HepG2 (cell line): ENCODE data around the gene TFDP1. TPM values are rescaled to one million over a fixed set of nuclear protein-coding genes. Genes with fewer than 3 reads are reported as not detected.

Experiments
- CEBPG ChIP-seq: IDR thresholded peaks from 2 replicates; pipeline ENCODE4 v1.6.1; 2016
- CENPX ChIP-seq: sonication (generic); formaldehyde crosslinking; IDR thresholded peaks from 2 replicates; pipeline ENCODE4 v1.9.0; 2021; ENCODE audit warnings: mild to moderate bottlenecking, missing genetic modification reagents, moderate library complexity
- ETS1 ChIP-seq: sonication (generic); formaldehyde crosslinking; IDR thresholded peaks from 2 replicates; pipeline ENCODE4 v1.4.0; 2020; ENCODE audit warnings: missing genetic modification reagents
- FOSL2 ChIP-seq: sonication (generic); formaldehyde crosslinking; IDR thresholded peaks from 2 replicates; pipeline ENCODE4 v1.4.0; 2020; ENCODE audit warnings: missing genetic modification reagents
- FOXK1 ChIP-seq: sonication (generic); formaldehyde crosslinking; IDR thresholded peaks from 2 replicates; pipeline ENCODE4 v1.4.0; 2020; ENCODE audit warnings: low read depth, missing genetic modification reagents, borderline replicate concordance
- GTF3A ChIP-seq: sonication (generic); formaldehyde crosslinking; conservative IDR thresholded peaks from 2 replicates; pipeline ENCODE4 v1.4.0; 2020; ENCODE audit warnings: mild to moderate bottlenecking, missing genetic modification reagents
- HES4 ChIP-seq: sonication (generic); formaldehyde crosslinking; IDR thresholded peaks from 2 replicates; pipeline ENCODE4 v1.9.0; 2021; ENCODE audit warnings: mild to moderate bottlenecking, missing genetic modification reagents, borderline replicate concordance
- KAT8 ChIP-seq: IDR thresholded peaks from 2 replicates; pipeline ENCODE4 v1.6.1; 2016; ENCODE audit warnings: missing genetic modification reagents, missing compliant biosample characterization
- KDM3A ChIP-seq: IDR thresholded peaks from 2 replicates; pipeline ENCODE4 v1.6.1; 2018; ENCODE audit warnings: low read depth, missing compliant biosample characterization
- MIXL1 ChIP-seq: IDR thresholded peaks from 2 replicates; pipeline ENCODE4 v1.6.1; 2016
- NBN ChIP-seq: fragments of 450-650 bp; conservative IDR thresholded peaks from 2 replicates; pipeline ENCODE4 v1.6.1; 2017
- NRL ChIP-seq: sonication (generic); formaldehyde crosslinking; IDR thresholded peaks from 2 replicates; pipeline ENCODE4 v1.5.0; 2020; ENCODE audit warnings: missing genetic modification reagents, mild to moderate bottlenecking, moderate library complexity, borderline replicate concordance
- PAXIP1 ChIP-seq: sonication (generic); formaldehyde crosslinking; conservative IDR thresholded peaks from 2 replicates; pipeline ENCODE4 v1.4.0; 2020; ENCODE audit warnings: mild to moderate bottlenecking, missing genetic modification reagents, moderate library complexity
- REL ChIP-seq: sonication (generic); formaldehyde crosslinking; conservative IDR thresholded peaks from 2 replicates; pipeline ENCODE4 v1.8.0; 2022; ENCODE audit warnings: mild to moderate bottlenecking, missing genetic modification reagents, moderate library complexity
- SKI ChIP-seq: fragments of 450-650 bp; IDR thresholded peaks from one replicate; pipeline ENCODE4 v1.6.1; 2018; ENCODE audit warnings: mild to moderate bottlenecking; ENCODE audit not compliant: partially characterized antibody
- TEAD3 ChIP-seq: optimal IDR thresholded peaks from 2 replicates; pipeline ENCODE3; 2016; ENCODE audit warnings: borderline replicate concordance
- ZNF598 ChIP-seq: sonication (generic); formaldehyde crosslinking; IDR thresholded peaks from 2 replicates; pipeline ENCODE4 v1.5.1; 2020; ENCODE audit warnings: mild to moderate bottlenecking, missing genetic modification reagents, borderline replicate concordance
- ZNF747 ChIP-seq: sonication (generic); formaldehyde crosslinking; IDR thresholded peaks from 2 replicates; pipeline ENCODE4 v1.8.1; 2023; ENCODE audit warnings: missing genetic modification reagents, mild to moderate bottlenecking, borderline replicate concordance
- ZNF816 ChIP-seq: sonication (generic); formaldehyde crosslinking; IDR thresholded peaks from 2 replicates; pipeline ENCODE4 v1.8.0; 2022; ENCODE audit warnings: missing genetic modification reagents, mild to moderate bottlenecking, borderline replicate concordance
- polyA plus RNA-seq, 8 experiments: library from polyadenylated mRNA; depleted of rRNA in 3 of 8; stranded (reverse) in 7 of 8; unstranded in 1 of 8; fragments of >200 nt; fragmentation: Illumina TruSeq in 4 of 8; extraction: Trizol in 4 of 8; gene quantifications; 2 replicates each; pipeline versions ENCODE4 v1.2.1 to v1.2.3, GENCODE V29; 2011 to 2016; ENCODE audit warnings: low read depth in 4 of 8, missing spikeins in 1 of 8, mixed read lengths in 1 of 8; ENCODE audit not compliant: insufficient read depth in 1 of 8
- total RNA-seq, 5 experiments: library from RNA; depleted of rRNA; stranded (reverse); fragments of >200 nt; fragmentation: Illumina TruSeq; extraction: Trizol; gene quantifications; 2 replicates each; pipeline ENCODE4 v1.2.3, GENCODE V29; 2016; ENCODE audit warnings: low read depth in 1 of 5

The TFDP1 gene
- total and polyA plus RNA-seq, 2 of the 13 experiments (the other 11 are each of a cell fraction or from before 2014, with no cell fraction given): 38.0 to 84.2 TPM

- TF ChIP-seq NRL (CRISPR knock-in tag) (0 out of 2 replicates have a peak, but pooled peaks have one; percentile 23), KDM3A (peak; percentile 38; the same call in 1 of the 2 replicates), TEAD3 (peak; percentile 11), PAXIP1 (CRISPR knock-in tag) (peak; percentile 58), MIXL1 (CRISPR knock-in tag) (peak; percentile 29; the same call in 1 of the 2 replicates), CEBPG (CRISPR knock-in tag) (no peak), SKI (no peak), ZNF598 (CRISPR knock-in tag) (0 out of 2 replicates have a peak, but pooled peaks have one; percentile 21), REL (no peak), KAT8 (CRISPR knock-in tag) (0 out of 2 replicates have a peak, but pooled peaks have one; percentile 17), CENPX (CRISPR knock-in tag) (no peak), ZNF816 (CRISPR knock-in tag) (no peak), FOSL2 (0 out of 2 replicates have a peak, but pooled peaks have one; percentile 4), ZNF747 (CRISPR knock-in tag) (0 out of 2 replicates have a peak, but pooled peaks have one; percentile 20), NBN (no peak), ETS1 (CRISPR knock-in tag) (no peak), HES4 (CRISPR knock-in tag) (peak; percentile 62; the same call in 1 of the 2 replicates), FOXK1 (CRISPR knock-in tag) (no peak), GTF3A (CRISPR knock-in tag) (no peak)
These were observed 40.3 kb upstream of the TFDP1 start (continued) for GRCh38 chr13:113544071-113544891.
